ENCODE results near the gene TRAM2.
A peak's percentile ranks its signal among the peaks of the same experiment; 100 is the strongest.

TRAM2 gene

GRCh38 chr6:52555518-52556233 lies 21.2 kb downstream of the TRAM2 start:
- in situ Hi-C loops (cut with HindIII; ENCODE audit: low pct_unique_long_range_greater_than_20kb, low sequenced_read_pairs) = no loop called here
- TF ChIP-seq JUND (IDR thresholded peaks at IDR 0.05; ENCODE audit: low read depth) = no peak
- no peak for DNase-seq (ENCODE audit: low read depth in 1 of 2, low spot score in 1 of 2)

GRCh38 chr6:52554684-52555280 lies 22.1 kb downstream of the TRAM2 start:
- TF ChIP-seq JUND (IDR thresholded peaks at IDR 0.05; ENCODE audit: low read depth) = no peak
- DNase-seq (ENCODE audit: low read depth in 1 of 2, low spot score in 1 of 2) = no peak
- in situ Hi-C loops (cut with HindIII; ENCODE audit: low pct_unique_long_range_greater_than_20kb, low sequenced_read_pairs) = no loop called here

GRCh38 chr6:52553719-52554118 lies 23.1 kb downstream of the TRAM2 start:
- no peak for TF ChIP-seq JUND (IDR thresholded peaks at IDR 0.05; ENCODE audit: low read depth)
- in situ Hi-C loops (cut with HindIII; ENCODE audit: low pct_unique_long_range_greater_than_20kb, low sequenced_read_pairs) = no loop called here
- DNase-seq (ENCODE audit: low read depth in 1 of 2, low spot score in 1 of 2) = no peak

GRCh38 chr6:52553158-52553557 lies 23.7 kb downstream of the TRAM2 start:
- no peak for TF ChIP-seq JUND (IDR thresholded peaks at IDR 0.05; ENCODE audit: low read depth)
- no peak for DNase-seq (ENCODE audit: low read depth in 1 of 2, low spot score in 1 of 2)
- in situ Hi-C loops (cut with HindIII; ENCODE audit: low pct_unique_long_range_greater_than_20kb, low sequenced_read_pairs) = no loop called here

- TF ChIP-seq JUND (IDR thresholded peaks at IDR 0.05; ENCODE audit: low read depth) = no peak
- in situ Hi-C loops (cut with HindIII; ENCODE audit: low pct_unique_long_range_greater_than_20kb, low sequenced_read_pairs) = no loop called here
- no peak for DNase-seq (ENCODE audit: low read depth in 1 of 2, low spot score in 1 of 2)
Measured at GRCh38 chr6:52552278-52552643, 24.6 kb downstream of the TRAM2 start.

GRCh38 chr6:52551483-52552277 lies 25.2 kb downstream of the TRAM2 start:
- peak in 1 of 2 experiments; percentile 91 for DNase-seq (ENCODE audit: low read depth in 1 of 2, low spot score in 1 of 2)
- TF ChIP-seq JUND (IDR thresholded peaks at IDR 0.05; ENCODE audit: low read depth) = peak; percentile 62; the same call in 1 of the 2 replicates
- in situ Hi-C loops (cut with HindIII; ENCODE audit: low pct_unique_long_range_greater_than_20kb, low sequenced_read_pairs) = no loop called here

- in situ Hi-C loops (cut with HindIII; ENCODE audit: low pct_unique_long_range_greater_than_20kb, low sequenced_read_pairs) = no loop called here
- DNase-seq (ENCODE audit: low read depth in 1 of 2, low spot score in 1 of 2) = no peak
- TF ChIP-seq JUND (IDR thresholded peaks at IDR 0.05; ENCODE audit: low read depth) = no peak
Measured at GRCh38 chr6:52550870-52551269, 26.0 kb downstream of the TRAM2 start.

- DNase-seq (ENCODE audit: low read depth in 1 of 2, low spot score in 1 of 2) = no peak
- TF ChIP-seq JUND (IDR thresholded peaks at IDR 0.05; ENCODE audit: low read depth) = no peak
- in situ Hi-C loops (cut with HindIII; ENCODE audit: low pct_unique_long_range_greater_than_20kb, low sequenced_read_pairs) = no loop called here
Measured at GRCh38 chr6:52550014-52550575, 26.8 kb downstream of the TRAM2 start.

- in situ Hi-C loops (cut with HindIII; ENCODE audit: low pct_unique_long_range_greater_than_20kb, low sequenced_read_pairs) = no loop called here
- TF ChIP-seq JUND (IDR thresholded peaks at IDR 0.05; ENCODE audit: low read depth) = no peak
- DNase-seq (ENCODE audit: low read depth in 1 of 2, low spot score in 1 of 2) = no peak
Measured at GRCh38 chr6:52549428-52549827, 27.4 kb downstream of the TRAM2 start.

- in situ Hi-C loops (cut with HindIII; ENCODE audit: low pct_unique_long_range_greater_than_20kb, low sequenced_read_pairs) = no loop called here
- TF ChIP-seq JUND (IDR thresholded peaks at IDR 0.05; ENCODE audit: low read depth) = no peak
- DNase-seq (ENCODE audit: low read depth in 1 of 2, low spot score in 1 of 2) = no peak
Measured at GRCh38 chr6:52548999-52549398, 27.9 kb downstream of the TRAM2 start.

GRCh38 chr6:52548353-52548713 lies 28.5 kb downstream of the TRAM2 start:
- in situ Hi-C loops (cut with HindIII; ENCODE audit: low pct_unique_long_range_greater_than_20kb, low sequenced_read_pairs) = no loop called here
- TF ChIP-seq JUND (IDR thresholded peaks at IDR 0.05; ENCODE audit: low read depth) = no peak
- DNase-seq (ENCODE audit: low read depth in 1 of 2, low spot score in 1 of 2) = no peak

GRCh38 chr6:52547647-52548352 lies 29.1 kb downstream of the TRAM2 start:
- in situ Hi-C loops (cut with HindIII; ENCODE audit: low pct_unique_long_range_greater_than_20kb, low sequenced_read_pairs) = no loop called here
- peak in 1 of 2 experiments; percentile 27 for DNase-seq (ENCODE audit: low read depth in 1 of 2, low spot score in 1 of 2)
- no peak for TF ChIP-seq JUND (IDR thresholded peaks at IDR 0.05; ENCODE audit: low read depth)

Measured in T47D (cell line).